HepG2 (cell line): ENCODE measurements around the gene CD80. TPM values are rescaled to one million over a fixed set of nuclear protein-coding genes. Genes with fewer than 3 reads are reported as not detected.

Experiments used
- ATAD3A ChIP-seq: sonication (generic); formaldehyde crosslinking; IDR thresholded peaks from 2 replicates; pipeline ENCODE4 v1.4.0; 2020; ENCODE audit warnings: missing genetic modification reagents
- BCL6 ChIP-seq: IDR thresholded peaks from 2 replicates; pipeline ENCODE4 v1.6.1; 2016; ENCODE audit warnings: missing genetic modification reagents, missing compliant biosample characterization
- DMAP1 ChIP-seq: IDR thresholded peaks from 2 replicates; pipeline ENCODE4 v1.6.1; 2016
- ELF1 ChIP-seq: sonication (generic); formaldehyde crosslinking; IDR thresholded peaks from 2 replicates; pipeline ENCODE4 v1.4.0; 2020; ENCODE audit warnings: missing genetic modification reagents
- MAX ChIP-seq: IDR thresholded peaks from 2 replicates; pipeline ENCODE4 v1.6.1; 2012; ENCODE audit warnings: inconsistent platforms
- MIER2 ChIP-seq: IDR thresholded peaks from 2 replicates; pipeline ENCODE4 v1.6.1; 2016; ENCODE audit warnings: missing biosample characterization, missing genetic modification reagents
- MXD4 ChIP-seq: IDR thresholded peaks from 2 replicates; pipeline ENCODE4 v1.6.1; 2016; ENCODE audit warnings: mild to moderate bottlenecking, missing biosample characterization, missing genetic modification reagents
- NFYB ChIP-seq: sonication (generic); formaldehyde crosslinking; IDR thresholded peaks from 2 replicates; pipeline ENCODE4 v1.4.0; 2020; ENCODE audit warnings: missing genetic modification reagents
- RBM22 ChIP-seq: fragments of 200-400 bp; formaldehyde crosslinking; optimal IDR thresholded peaks from 2 replicates; pipeline ENCODE3; 2017; ENCODE audit warnings: mild to moderate bottlenecking, low read length, moderate library complexity
- REXO4 ChIP-seq: sonication (generic); formaldehyde crosslinking; IDR thresholded peaks from 2 replicates; pipeline ENCODE4 v1.8.0; 2022; ENCODE audit warnings: missing genetic modification reagents, mild to moderate bottlenecking, borderline replicate concordance
- RNF2 ChIP-seq: fragments of 450-650 bp; conservative IDR thresholded peaks from 2 replicates; pipeline ENCODE4 v1.6.1; 2016; ENCODE audit warnings: low read depth
- SMYD3 ChIP-seq: sonication (generic); formaldehyde crosslinking; IDR thresholded peaks from 2 replicates; pipeline ENCODE4 v1.8.1; 2023; ENCODE audit warnings: mild to moderate bottlenecking, missing genetic modification reagents
- ZFP36L2 ChIP-seq: sonication (generic); formaldehyde crosslinking; IDR thresholded peaks from 2 replicates; pipeline ENCODE4 v1.4.0; 2020; ENCODE audit warnings: missing genetic modification reagents
- ZNF468 ChIP-seq: sonication (generic); formaldehyde crosslinking; IDR thresholded peaks from 2 replicates; pipeline ENCODE4 v1.8.0; 2022; ENCODE audit warnings: mild to moderate bottlenecking, moderate library complexity, missing genetic modification reagents
- ZNF562 ChIP-seq: sonication (generic); formaldehyde crosslinking; IDR thresholded peaks from 2 replicates; pipeline ENCODE4 v1.8.0; 2022; ENCODE audit warnings: missing genetic modification reagents, borderline replicate concordance
- ZNF629 ChIP-seq: sonication (generic); formaldehyde crosslinking; conservative IDR thresholded peaks from 2 replicates; pipeline ENCODE4 v1.5.0; 2020; ENCODE audit warnings: missing genetic modification reagents
- ZNF660 ChIP-seq: sonication (generic); formaldehyde crosslinking; IDR thresholded peaks from 2 replicates; pipeline ENCODE4 v1.5.1; 2020; ENCODE audit warnings: mild to moderate bottlenecking, low read depth, missing genetic modification reagents, borderline replicate concordance
- polyA plus RNA-seq, 8 experiments: library from polyadenylated mRNA; depleted of rRNA in 3 of 8; stranded (reverse) in 7 of 8; unstranded in 1 of 8; fragments of >200 nt; fragmentation: Illumina TruSeq in 4 of 8; extraction: Trizol in 4 of 8; gene quantifications; 2 replicates each; pipeline versions ENCODE4 v1.2.1 to v1.2.3, GENCODE V29; 2011 to 2016; ENCODE audit warnings: low read depth in 4 of 8, missing spikeins in 1 of 8, mixed read lengths in 1 of 8; ENCODE audit not compliant: insufficient read depth in 1 of 8
- total RNA-seq, 5 experiments: library from RNA; depleted of rRNA; stranded (reverse); fragments of >200 nt; fragmentation: Illumina TruSeq; extraction: Trizol; gene quantifications; 2 replicates each; pipeline ENCODE4 v1.2.3, GENCODE V29; 2016; ENCODE audit warnings: low read depth in 1 of 5
- TF ChIP-seq, protein P1 (sequence below): sonication (generic); formaldehyde crosslinking; IDR thresholded peaks from 2 replicates; pipeline ENCODE4 v1.8.1; 2022; ENCODE audit warnings: low read depth, mild to moderate bottlenecking, missing genetic modification reagents
- TF ChIP-seq, protein P2 (sequence below): sonication (generic); formaldehyde crosslinking; IDR thresholded peaks from 2 replicates; pipeline ENCODE4 v1.4.0; 2020; ENCODE audit warnings: missing genetic modification reagents
- TF ChIP-seq, protein P3 (sequence below): sonication (generic); formaldehyde crosslinking; IDR thresholded peaks from 2 replicates; pipeline ENCODE4 v1.4.0; 2020; ENCODE audit warnings: mild to moderate bottlenecking, missing genetic modification reagents
- TF ChIP-seq, protein P4 (sequence below): sonication (generic); formaldehyde crosslinking; IDR thresholded peaks from 2 replicates; pipeline ENCODE4 v1.4.0; 2020; ENCODE audit warnings: missing genetic modification reagents, borderline replicate concordance

The CD80 gene
- total and polyA plus RNA-seq, 2 of the 13 experiments (the other 11 are each of a cell fraction or from before 2014, with no cell fraction given) = not detected

GRCh38 chr3:119498186-119499011 lies 61.0 kb downstream of the CD80 start, which contains the start of gene TIMMDC1 (continued):
- TF ChIP-seq, protein P1, sequence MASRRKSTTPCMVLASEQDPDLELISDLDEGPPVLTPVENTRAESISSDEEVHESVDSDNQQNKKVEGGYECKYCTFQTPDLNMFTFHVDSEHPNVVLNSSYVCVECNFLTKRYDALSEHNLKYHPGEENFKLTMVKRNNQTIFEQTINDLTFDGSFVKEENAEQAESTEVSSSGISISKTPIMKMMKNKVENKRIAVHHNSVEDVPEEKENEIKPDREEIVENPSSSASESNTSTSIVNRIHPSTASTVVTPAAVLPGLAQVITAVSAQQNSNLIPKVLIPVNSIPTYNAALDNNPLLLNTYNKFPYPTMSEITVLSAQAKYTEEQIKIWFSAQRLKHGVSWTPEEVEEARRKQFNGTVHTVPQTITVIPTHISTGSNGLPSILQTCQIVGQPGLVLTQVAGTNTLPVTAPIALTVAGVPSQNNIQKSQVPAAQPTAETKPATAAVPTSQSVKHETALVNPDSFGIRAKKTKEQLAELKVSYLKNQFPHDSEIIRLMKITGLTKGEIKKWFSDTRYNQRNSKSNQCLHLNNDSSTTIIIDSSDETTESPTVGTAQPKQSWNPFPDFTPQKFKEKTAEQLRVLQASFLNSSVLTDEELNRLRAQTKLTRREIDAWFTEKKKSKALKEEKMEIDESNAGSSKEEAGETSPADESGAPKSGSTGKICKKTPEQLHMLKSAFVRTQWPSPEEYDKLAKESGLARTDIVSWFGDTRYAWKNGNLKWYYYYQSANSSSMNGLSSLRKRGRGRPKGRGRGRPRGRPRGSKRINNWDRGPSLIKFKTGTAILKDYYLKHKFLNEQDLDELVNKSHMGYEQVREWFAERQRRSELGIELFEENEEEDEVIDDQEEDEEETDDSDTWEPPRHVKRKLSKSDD (CRISPR knock-in tag) = no peak
- TF ChIP-seq ELF1 (CRISPR knock-in tag) (peak; percentile 96), MXD4 (CRISPR knock-in tag) (peak; percentile 83), MIER2 (CRISPR knock-in tag) (peak; percentile 53; the same call in 1 of the 2 replicates), ZNF468 (no peak), ATAD3A (0 out of 2 replicates have a peak, but pooled peaks have one; percentile 67), BCL6 (CRISPR knock-in tag) (peak; percentile 64), REXO4 (CRISPR knock-in tag) (no peak), ZNF562 (CRISPR knock-in tag) (no peak), RBM22 (no peak), RNF2 (no peak), ZFP36L2 (no peak), SMYD3 (CRISPR knock-in tag) (peak; percentile 50; the same call in 1 of the 2 replicates), ZNF660 (CRISPR knock-in tag) (no peak), NFYB (peak; percentile 79), MAX (peak; percentile 87), ZNF629 (0 out of 2 replicates have a peak, but pooled peaks have one; percentile 14), DMAP1 (CRISPR knock-in tag) (peak; percentile 98)
- TF ChIP-seq, protein P2, sequence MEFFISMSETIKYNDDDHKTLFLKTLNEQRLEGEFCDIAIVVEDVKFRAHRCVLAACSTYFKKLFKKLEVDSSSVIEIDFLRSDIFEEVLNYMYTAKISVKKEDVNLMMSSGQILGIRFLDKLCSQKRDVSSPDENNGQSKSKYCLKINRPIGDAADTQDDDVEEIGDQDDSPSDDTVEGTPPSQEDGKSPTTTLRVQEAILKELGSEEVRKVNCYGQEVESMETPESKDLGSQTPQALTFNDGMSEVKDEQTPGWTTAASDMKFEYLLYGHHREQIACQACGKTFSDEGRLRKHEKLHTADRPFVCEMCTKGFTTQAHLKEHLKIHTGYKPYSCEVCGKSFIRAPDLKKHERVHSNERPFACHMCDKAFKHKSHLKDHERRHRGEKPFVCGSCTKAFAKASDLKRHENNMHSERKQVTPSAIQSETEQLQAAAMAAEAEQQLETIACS (CRISPR knock-in tag) = no peak
- TF ChIP-seq, protein P3, sequence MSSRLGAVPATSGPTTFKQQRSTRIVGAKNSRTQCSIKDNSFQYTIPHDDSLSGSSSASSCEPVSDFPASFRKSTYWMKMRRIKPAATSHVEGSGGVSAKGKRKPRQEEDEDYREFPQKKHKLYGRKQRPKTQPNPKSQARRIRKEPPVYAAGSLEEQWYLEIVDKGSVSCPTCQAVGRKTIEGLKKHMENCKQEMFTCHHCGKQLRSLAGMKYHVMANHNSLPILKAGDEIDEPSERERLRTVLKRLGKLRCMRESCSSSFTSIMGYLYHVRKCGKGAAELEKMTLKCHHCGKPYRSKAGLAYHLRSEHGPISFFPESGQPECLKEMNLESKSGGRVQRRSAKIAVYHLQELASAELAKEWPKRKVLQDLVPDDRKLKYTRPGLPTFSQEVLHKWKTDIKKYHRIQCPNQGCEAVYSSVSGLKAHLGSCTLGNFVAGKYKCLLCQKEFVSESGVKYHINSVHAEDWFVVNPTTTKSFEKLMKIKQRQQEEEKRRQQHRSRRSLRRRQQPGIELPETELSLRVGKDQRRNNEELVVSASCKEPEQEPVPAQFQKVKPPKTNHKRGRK (CRISPR knock-in tag) = no peak
- TF ChIP-seq, protein P4, sequence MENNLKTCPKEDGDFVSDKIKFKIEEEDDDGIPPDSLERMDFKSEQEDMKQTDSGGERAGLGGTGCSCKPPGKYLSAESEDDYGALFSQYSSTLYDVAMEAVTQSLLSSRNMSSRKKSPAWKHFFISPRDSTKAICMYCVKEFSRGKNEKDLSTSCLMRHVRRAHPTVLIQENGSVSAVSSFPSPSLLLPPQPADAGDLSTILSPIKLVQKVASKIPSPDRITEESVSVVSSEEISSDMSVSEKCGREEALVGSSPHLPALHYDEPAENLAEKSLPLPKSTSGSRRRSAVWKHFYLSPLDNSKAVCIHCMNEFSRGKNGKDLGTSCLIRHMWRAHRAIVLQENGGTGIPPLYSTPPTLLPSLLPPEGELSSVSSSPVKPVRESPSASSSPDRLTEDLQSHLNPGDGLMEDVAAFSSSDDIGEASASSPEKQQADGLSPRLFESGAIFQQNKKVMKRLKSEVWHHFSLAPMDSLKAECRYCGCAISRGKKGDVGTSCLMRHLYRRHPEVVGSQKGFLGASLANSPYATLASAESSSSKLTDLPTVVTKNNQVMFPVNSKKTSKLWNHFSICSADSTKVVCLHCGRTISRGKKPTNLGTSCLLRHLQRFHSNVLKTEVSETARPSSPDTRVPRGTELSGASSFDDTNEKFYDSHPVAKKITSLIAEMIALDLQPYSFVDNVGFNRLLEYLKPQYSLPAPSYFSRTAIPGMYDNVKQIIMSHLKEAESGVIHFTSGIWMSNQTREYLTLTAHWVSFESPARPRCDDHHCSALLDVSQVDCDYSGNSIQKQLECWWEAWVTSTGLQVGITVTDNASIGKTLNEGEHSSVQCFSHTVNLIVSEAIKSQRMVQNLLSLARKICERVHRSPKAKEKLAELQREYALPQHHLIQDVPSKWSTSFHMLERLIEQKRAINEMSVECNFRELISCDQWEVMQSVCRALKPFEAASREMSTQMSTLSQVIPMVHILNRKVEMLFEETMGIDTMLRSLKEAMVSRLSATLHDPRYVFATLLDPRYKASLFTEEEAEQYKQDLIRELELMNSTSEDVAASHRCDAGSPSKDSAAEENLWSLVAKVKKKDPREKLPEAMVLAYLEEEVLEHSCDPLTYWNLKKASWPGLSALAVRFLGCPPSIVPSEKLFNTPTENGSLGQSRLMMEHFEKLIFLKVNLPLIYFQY (CRISPR knock-in tag) = peak; percentile 36; the same call in 1 of the 2 replicates
